Epithelial cell of esophagus (primary cell): ENCODE data around the gene NRG2.

Experiments used
- DNase-seq: peaks from one replicate; pipeline ENCODE4 v3.0.0; 2010; ENCODE audit warnings: low read depth
- H3K4me3 ChIP-seq: 2 replicates; pipeline ENCODE4 v1.5.1; 2011; ENCODE audit warnings: mild to moderate bottlenecking, low read length, control low read depth
- TF ChIP-seq, protein P1 (sequence below): IDR thresholded peaks from 2 replicates; pipeline ENCODE4 v1.5.1; 2011; ENCODE audit warnings: low read depth, mild to moderate bottlenecking, low read length, control low read depth, inconsistent platforms; ENCODE audit not compliant: insufficient read depth; ENCODE audit errors: missing control alignments

Gene NRG2

DNA sequence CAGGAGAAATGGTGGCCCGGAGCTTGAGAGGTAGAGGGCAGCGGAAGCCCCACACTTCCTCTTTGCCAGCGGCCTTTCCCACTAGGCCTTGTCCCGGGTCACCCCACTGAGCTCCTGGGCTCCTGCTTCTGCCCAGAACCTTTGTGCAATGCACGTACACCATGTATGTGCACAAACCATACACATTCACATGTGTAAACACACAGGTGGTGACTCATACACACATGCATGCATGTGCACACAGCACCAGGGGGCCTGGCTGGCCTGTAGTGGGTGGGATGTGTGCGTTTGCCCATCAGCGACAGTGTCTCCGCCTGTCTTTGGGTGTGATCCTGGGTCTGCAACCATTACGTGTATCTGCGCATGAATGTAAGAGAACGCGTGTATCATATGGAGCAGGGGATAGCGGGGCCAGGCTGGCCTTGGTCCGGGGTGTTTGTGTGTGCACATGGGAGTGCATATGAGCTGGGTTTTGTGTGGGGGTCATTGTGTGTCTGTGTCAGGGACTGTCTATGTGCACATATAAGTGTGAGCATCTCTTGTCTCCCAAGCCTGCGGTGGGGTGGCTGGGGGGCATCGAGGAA lies 203.8 kb downstream of the NRG2 start:
- H3K4me3 ChIP-seq, result no peak overlapping the region
- DNase-seq, result no peak
- TF ChIP-seq, protein P1, sequence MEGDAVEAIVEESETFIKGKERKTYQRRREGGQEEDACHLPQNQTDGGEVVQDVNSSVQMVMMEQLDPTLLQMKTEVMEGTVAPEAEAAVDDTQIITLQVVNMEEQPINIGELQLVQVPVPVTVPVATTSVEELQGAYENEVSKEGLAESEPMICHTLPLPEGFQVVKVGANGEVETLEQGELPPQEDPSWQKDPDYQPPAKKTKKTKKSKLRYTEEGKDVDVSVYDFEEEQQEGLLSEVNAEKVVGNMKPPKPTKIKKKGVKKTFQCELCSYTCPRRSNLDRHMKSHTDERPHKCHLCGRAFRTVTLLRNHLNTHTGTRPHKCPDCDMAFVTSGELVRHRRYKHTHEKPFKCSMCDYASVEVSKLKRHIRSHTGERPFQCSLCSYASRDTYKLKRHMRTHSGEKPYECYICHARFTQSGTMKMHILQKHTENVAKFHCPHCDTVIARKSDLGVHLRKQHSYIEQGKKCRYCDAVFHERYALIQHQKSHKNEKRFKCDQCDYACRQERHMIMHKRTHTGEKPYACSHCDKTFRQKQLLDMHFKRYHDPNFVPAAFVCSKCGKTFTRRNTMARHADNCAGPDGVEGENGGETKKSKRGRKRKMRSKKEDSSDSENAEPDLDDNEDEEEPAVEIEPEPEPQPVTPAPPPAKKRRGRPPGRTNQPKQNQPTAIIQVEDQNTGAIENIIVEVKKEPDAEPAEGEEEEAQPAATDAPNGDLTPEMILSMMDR, result no peak

DNA sequence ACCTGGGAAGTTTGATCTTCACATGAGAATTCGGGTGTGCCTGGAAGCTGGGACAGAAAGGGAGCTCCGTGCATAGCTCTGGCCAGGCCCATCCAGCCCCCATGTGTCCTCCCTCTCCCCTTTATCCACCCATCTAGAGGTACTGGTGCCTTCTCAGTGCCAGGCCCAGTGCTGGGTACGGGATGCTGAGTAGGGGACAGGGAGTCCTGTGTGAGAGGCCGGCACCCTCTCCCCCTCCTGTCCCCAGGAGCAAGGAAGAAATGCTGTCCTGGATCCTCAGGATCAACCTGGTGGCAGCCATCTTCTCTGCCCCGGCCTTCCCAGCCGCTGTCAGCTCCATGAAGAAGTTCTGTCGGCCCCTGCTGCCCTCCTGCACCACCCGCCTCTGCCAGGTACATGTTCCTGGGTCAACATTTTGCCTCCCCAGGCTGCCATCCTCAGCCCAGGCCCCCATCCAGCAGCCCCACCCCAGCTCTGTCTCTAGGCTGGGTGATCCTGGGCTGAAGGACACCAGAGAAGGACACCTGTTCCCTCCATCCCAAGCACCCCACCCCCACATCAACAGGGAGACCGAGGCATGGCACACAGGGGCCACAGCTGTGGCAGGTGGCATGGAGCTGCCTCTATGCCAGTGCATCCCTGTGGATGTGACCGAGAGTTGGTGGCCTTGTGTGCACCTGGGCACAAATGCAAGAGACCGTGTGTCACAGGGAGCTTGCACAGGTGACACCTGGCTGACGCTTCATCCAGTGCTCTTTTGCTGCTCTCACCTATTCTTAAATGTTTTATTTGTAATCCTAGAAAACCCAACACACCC lies 204.5 kb downstream of the NRG2 start:
- H3K4me3 ChIP-seq, result no peak overlapping the region
- no peak for DNase-seq
- TF ChIP-seq, protein P1, result no peak

DNA sequence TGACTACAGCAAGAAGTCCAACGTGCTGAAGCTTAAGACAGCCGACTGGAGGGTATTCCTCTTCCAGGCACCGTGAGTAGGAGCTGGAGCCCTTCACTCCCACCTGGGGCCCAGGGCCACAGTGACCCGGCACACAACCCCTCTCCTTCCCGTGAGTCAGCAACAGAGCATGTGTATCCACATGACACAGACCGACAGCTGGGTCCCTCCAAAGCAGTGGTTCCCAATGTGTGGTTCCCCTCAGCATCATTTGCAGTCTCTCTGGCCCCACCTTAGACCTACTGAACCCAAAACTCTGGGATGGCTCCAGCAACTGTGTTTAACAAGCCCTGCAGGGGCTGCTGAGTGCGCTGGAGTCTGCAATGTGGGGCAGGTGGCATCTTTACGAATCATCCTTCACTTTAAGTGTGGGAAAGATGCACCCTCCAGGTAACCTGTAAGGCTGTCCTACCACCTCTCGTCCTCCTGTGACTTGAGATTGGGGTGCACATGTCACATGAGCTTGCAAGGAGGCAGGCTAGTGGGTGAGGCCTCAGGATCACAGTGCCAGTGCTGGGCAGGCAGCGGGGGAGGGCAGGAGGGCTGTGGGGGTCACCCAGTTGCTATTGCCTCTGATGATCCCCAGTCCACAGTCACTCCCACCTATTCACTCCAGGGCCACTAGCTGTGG lies 205.3 kb downstream of the NRG2 start:
- TF ChIP-seq, protein P1, result no peak
- DNase-seq, result no peak
- no peak overlapping the region for H3K4me3 ChIP-seq

DNA sequence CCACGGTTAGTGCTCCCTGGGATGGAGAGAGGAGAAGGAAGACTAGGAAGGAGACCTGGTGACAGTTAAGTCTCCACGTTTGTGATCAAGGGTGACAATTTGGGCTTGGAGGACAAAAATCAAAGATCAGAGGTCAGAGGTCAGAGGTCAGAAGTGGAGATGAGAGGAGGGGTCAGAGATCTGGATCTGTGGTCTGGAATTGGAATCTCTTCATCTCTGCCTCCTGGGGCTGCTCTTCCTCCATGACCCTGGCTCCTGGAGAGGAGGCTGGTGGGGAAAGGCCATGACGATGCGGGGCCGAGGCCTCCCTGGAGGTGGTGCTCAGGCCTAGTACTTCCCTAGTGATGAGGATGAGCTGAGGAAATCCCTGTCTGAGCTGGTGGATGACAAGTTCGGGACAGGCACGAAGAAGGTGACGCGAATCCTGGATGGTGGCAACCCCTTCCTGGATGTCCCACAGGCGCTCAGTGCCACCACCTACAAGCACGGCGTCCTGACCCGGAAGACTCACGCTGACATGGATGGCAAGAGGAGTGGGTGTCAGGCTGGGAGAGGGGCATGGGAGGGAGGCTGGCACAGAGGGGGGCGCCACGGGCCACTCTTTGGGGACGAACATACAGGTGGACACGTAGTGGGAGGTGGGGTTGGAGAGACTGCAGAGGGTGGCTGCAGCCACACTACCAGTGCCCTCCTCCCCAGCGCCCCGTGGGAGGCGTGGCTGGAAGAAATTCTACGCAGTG lies 206.5 kb downstream of the NRG2 start:
- no peak for DNase-seq
- TF ChIP-seq, protein P1, result no peak
- H3K4me3 ChIP-seq, result no peak overlapping the region

DNA sequence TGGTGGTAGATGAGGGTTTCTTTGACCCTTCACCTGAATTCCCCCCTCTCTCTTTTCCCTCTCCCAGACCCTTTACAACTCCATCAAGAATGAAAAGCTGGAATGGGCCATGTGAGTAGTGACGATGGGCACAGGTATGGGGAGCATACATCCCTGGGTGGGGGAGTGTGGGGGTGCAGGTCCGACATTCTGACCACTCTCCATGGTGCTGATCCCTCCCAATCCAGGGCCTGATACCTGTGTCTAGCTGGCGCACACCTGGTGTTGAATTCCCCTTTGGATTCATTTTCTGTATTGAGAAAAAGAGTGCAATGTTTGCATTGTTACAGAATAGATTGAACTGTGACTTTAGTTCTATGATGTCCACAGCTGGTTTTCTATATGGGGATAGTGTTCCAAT lies 207.4 kb downstream of the NRG2 start:
- H3K4me3 ChIP-seq, result no peak overlapping the region
- DNase-seq, result peak; percentile 13
- TF ChIP-seq, protein P1, result no peak

DNA sequence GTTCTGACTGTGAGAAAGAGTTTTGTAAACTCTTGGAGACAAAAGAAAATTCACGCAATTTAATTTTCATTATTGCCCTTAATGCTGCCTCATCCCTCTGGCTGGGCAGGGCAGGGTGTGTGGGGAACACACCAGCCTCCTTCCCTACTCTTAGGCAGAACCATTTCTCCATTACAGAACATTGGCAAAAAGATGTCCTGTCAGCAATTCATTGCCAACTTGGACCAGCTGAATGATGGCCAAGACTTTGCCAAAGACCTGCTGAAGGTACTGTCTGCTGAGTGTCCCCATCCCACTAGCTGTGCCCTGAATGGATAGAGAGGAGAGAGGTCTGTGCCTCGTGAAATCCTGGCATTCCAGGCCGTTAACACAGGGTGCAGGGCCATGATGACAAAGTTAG lies 209.6 kb downstream of the NRG2 start:
- no peak for DNase-seq
- H3K4me3 ChIP-seq, result no peak overlapping the region
- TF ChIP-seq, protein P1, result no peak
